H1 (cell line): ENCODE data around the gene RPS5. TPM values are rescaled to one million over a fixed set of nuclear protein-coding genes. Genes with fewer than 3 reads are reported as not detected.
A peak's percentile ranks its signal among the peaks of the same experiment; 100 is the strongest.

Experiments used
- CTCF ChIA-PET: fragments of 300-600 bp; sonication (Branson Sonifier 250); formaldehyde crosslinking; loops from one replicate; lab custom pipeline; 2021; ENCODE audit not compliant: partially characterized antibody; lab: Charles Lee
- POLR2A ChIA-PET: fragments of 300-600 bp; sonication (Branson Sonifier 250); formaldehyde crosslinking; loops from one replicate; lab custom pipeline; 2021; ENCODE audit warnings: inconsistent platforms; ENCODE audit not compliant: partially characterized antibody; lab: Charles Lee
- DNase-seq, 2 experiments: peaks; one replicate each; pipeline versions ENCODE4 v3.0.0 to v3.0.0-alpha.2; 2010 to 2022; ENCODE audit warnings: low spot score in 2 of 2, low read depth in 1 of 2, mixed read lengths in 1 of 2
- FAIRE-seq: peaks from 2 replicates; lab custom pipeline; 2011; peaks lifted over from hg19 to GRCh38; lab: Jason Lieb, UNC
- H2AFZ ChIP-seq: 2 replicates; pipeline ENCODE4 v1.8.1; 2012; ENCODE audit warnings: low read length, inconsistent platforms
- H2AK5ac ChIP-seq: 2 replicates; pipeline ENCODE4 v1.6.1; 2013; ENCODE audit warnings: low read depth, low read length
- H2BK120ac ChIP-seq: replicated peaks from 2 replicates; pipeline ENCODE3; 2013; ENCODE audit warnings: low read depth, low read length, inconsistent platforms
- H2BK12ac ChIP-seq: 2 replicates; pipeline ENCODE4 v1.6.1; 2013; ENCODE audit warnings: low read depth, low read length
- H2BK15ac ChIP-seq: 2 replicates; pipeline ENCODE4 v1.6.1; 2013; ENCODE audit warnings: low read length
- H2BK20ac ChIP-seq: 2 replicates; pipeline ENCODE4 v1.6.1; 2013; ENCODE audit warnings: low read length
- H2BK5ac ChIP-seq: 2 replicates; pipeline ENCODE4 v1.6.1; 2013; ENCODE audit warnings: low read depth, low read length
- H3K14ac ChIP-seq: 2 replicates; pipeline ENCODE4 v1.6.1; 2013; ENCODE audit warnings: inconsistent platforms; ENCODE audit not compliant: insufficient read length
- H3K18ac ChIP-seq: 2 replicates; pipeline ENCODE4 v1.6.1; 2013; ENCODE audit warnings: low read length; ENCODE audit errors: extremely low read depth
- H3K23ac ChIP-seq: 2 replicates; pipeline ENCODE4 v1.6.1; 2013; ENCODE audit warnings: inconsistent platforms; ENCODE audit not compliant: insufficient read length
- H3K23me2 ChIP-seq: 2 replicates; pipeline ENCODE4 v1.6.1; 2013; ENCODE audit warnings: low read depth, low read length
- H3K27ac ChIP-seq: 2 replicates; pipeline ENCODE4 v1.6.1; 2011; ENCODE audit warnings: low read depth, low read length, inconsistent platforms
- H3K27me3 ChIP-seq, 4 experiments: replicated peaks in 1 of 4; 1 replicate in 1 of 4; 2 replicates in 3 of 4; pipeline versions ENCODE4 v1.6.1 to v1.8.1; 2011 to 2013; ENCODE audit warnings: low read length in 3 of 4, mild to moderate bottlenecking in 3 of 4, inconsistent platforms in 2 of 4, mixed read lengths in 2 of 4, moderate library complexity in 1 of 4; ENCODE audit not compliant: control insufficient read depth in 3 of 4, insufficient read depth in 3 of 4; ENCODE audit errors: extremely low read depth in 1 of 4
- H3K36me3 ChIP-seq, 4 experiments: 2 replicates each; pipeline versions ENCODE4 v1.6.1 to v1.8.1; 2011 to 2013; ENCODE audit warnings: mild to moderate bottlenecking in 4 of 4, low read length in 3 of 4, moderate library complexity in 2 of 4, control low read depth in 1 of 4, inconsistent platforms in 1 of 4; ENCODE audit not compliant: insufficient read depth in 4 of 4, control insufficient read depth in 2 of 4
- H3K4ac ChIP-seq: replicated peaks from 2 replicates; pipeline ENCODE3; 2013; ENCODE audit warnings: low read length, low read depth, mixed read lengths, inconsistent platforms; ENCODE audit not compliant: insufficient read length
- H3K4me1 ChIP-seq, 4 experiments: replicated peaks in 1 of 4; 1 replicate in 1 of 4; 2 replicates in 3 of 4; pipeline versions ENCODE4 v1.6.1 to v1.8.1; 2011 to 2013; ENCODE audit warnings: low read length in 3 of 4, inconsistent platforms in 2 of 4, mixed read lengths in 1 of 4; ENCODE audit not compliant: insufficient read depth in 4 of 4, control insufficient read depth in 3 of 4
- H3K4me2 ChIP-seq, 2 experiments: 2 replicates each; pipeline versions ENCODE4 v1.6.1 to v1.8.1; 2011 to 2013; ENCODE audit warnings: low read depth in 2 of 2, low read length in 2 of 2, control low read depth in 1 of 2, inconsistent platforms in 1 of 2, mild to moderate bottlenecking in 1 of 2; ENCODE audit not compliant: insufficient read depth in 1 of 2
- H3K4me3 ChIP-seq, 4 experiments: fragments of 200-600, 300-600 bp in 1 of 4; sonication (generic), shearing (Covaris generic), sonication (Bioruptor Twin) in 1 of 4; 2 replicates each; pipeline versions ENCODE4 v1.5.1 to v1.8.1; 2011 to 2016; ENCODE audit warnings: low read length in 4 of 4, low read depth in 3 of 4, control low read depth in 2 of 4, inconsistent platforms in 2 of 4, mild to moderate bottlenecking in 2 of 4, mixed read lengths in 1 of 4, moderate library complexity in 1 of 4; ENCODE audit not compliant: insufficient read depth in 2 of 4; ENCODE audit errors: extremely low read depth in 1 of 4
- H3K56ac ChIP-seq: replicated peaks from 2 replicates; pipeline ENCODE3; 2013; ENCODE audit warnings: low read depth, mild to moderate bottlenecking, mixed read lengths, low read length, inconsistent platforms; ENCODE audit not compliant: insufficient read length
- H3K79me1 ChIP-seq: 2 replicates; pipeline ENCODE4 v1.6.1; 2013; ENCODE audit warnings: low read depth, low read length, control low read depth
- H3K79me2 ChIP-seq, 2 experiments: 2 replicates each; pipeline versions ENCODE4 v1.6.1 to v1.8.1; 2012 to 2013; ENCODE audit warnings: low read length in 2 of 2, mild to moderate bottlenecking in 2 of 2, inconsistent platforms in 1 of 2; ENCODE audit not compliant: insufficient read depth in 2 of 2, control insufficient read depth in 1 of 2
- H3K9ac ChIP-seq, 4 experiments: replicated peaks in 1 of 4; 1 replicate in 1 of 4; 2 replicates in 3 of 4; pipeline versions ENCODE4 v1.6.1 to v1.8.1; 2011 to 2013; ENCODE audit warnings: low read depth in 3 of 4, low read length in 3 of 4, control low read depth in 2 of 4, mild to moderate bottlenecking in 2 of 4, moderate library complexity in 2 of 4, inconsistent platforms in 1 of 4; ENCODE audit errors: extremely low read depth in 1 of 4
- H3K9me3 ChIP-seq, 2 experiments: 2 replicates each; pipeline versions ENCODE4 v1.6.1 to v1.8.1; 2012 to 2013; ENCODE audit warnings: mild to moderate bottlenecking in 2 of 2, moderate library complexity in 2 of 2, control low read depth in 1 of 2, inconsistent platforms in 1 of 2, low read depth in 1 of 2, low read length in 1 of 2, mixed read lengths in 1 of 2; ENCODE audit not compliant: insufficient read depth in 2 of 2
- H4K20me1 ChIP-seq, 2 experiments: replicated peaks in 1 of 2; 2 replicates each; pipeline versions ENCODE3 to v1.8.1; 2011 to 2013; ENCODE audit warnings: inconsistent platforms in 2 of 2, low read length in 2 of 2, mild to moderate bottlenecking in 1 of 2; ENCODE audit not compliant: insufficient read depth in 2 of 2, control insufficient read depth in 1 of 2
- H4K5ac ChIP-seq: 2 replicates; pipeline ENCODE4 v1.6.1; 2013; ENCODE audit warnings: low read length, low read depth, mixed read lengths, inconsistent platforms; ENCODE audit not compliant: insufficient read length
- H4K8ac ChIP-seq: 2 replicates; pipeline ENCODE4 v1.8.0; 2013; ENCODE audit warnings: mild to moderate bottlenecking, moderate library complexity, low read length, inconsistent platforms; ENCODE audit not compliant: insufficient read depth; ENCODE audit errors: extremely low read depth
- H4K91ac ChIP-seq: replicated peaks from 2 replicates; pipeline ENCODE3; 2013; ENCODE audit warnings: low read length, mixed read lengths, inconsistent platforms; ENCODE audit not compliant: insufficient read length
- ATF3 ChIP-seq: IDR thresholded peaks from 2 replicates; pipeline ENCODE4 v1.6.1; 2011; ENCODE audit warnings: low read depth, mild to moderate bottlenecking, low read length; ENCODE audit not compliant: insufficient read depth
- CBX8 ChIP-seq: fragments of 300-800, 300-1000 bp; sonication (generic); IDR thresholded peaks from 2 replicates; pipeline ENCODE4 v1.7.1; 2016; ENCODE audit warnings: low read depth, low read length, borderline replicate concordance
- KDM1A ChIP-seq: fragments of 200-600, 300-600 bp; sonication (generic); IDR thresholded peaks from 2 replicates; pipeline ENCODE4 v1.7.1; 2016; ENCODE audit warnings: mild to moderate bottlenecking, low read length, borderline replicate concordance
- MAFK ChIP-seq: IDR thresholded peaks from 2 replicates; pipeline ENCODE4 v1.6.1; 2012; ENCODE audit warnings: low read depth, mild to moderate bottlenecking, improper control_type of control experiment, low read length
- NRF1 ChIP-seq: IDR thresholded peaks from 2 replicates; pipeline ENCODE4 v1.6.1; 2011; ENCODE audit warnings: mild to moderate bottlenecking, low read depth, low read length, improper control_type of control experiment
- PHF8 ChIP-seq: fragments of 200-600 bp; sonication (generic); conservative IDR thresholded peaks from 2 replicates; pipeline ENCODE4 v1.7.1; 2012; ENCODE audit warnings: low read depth, mild to moderate bottlenecking, inconsistent platforms, low read length, moderate library complexity
- USF2 ChIP-seq: IDR thresholded peaks from 2 replicates; pipeline ENCODE4 v1.6.1; 2011; ENCODE audit warnings: low read length, improper control_type of control experiment
- WGBS, 2 experiments: shearing (Covaris generic) in 1 of 2; methylation state at CpG; one replicate each; pipeline versions ENCODE4 v1.1.6 to v1.1.7; 2013 to 2015; ENCODE audit warnings: low lambda C conversion rate in 2 of 2, mixed read lengths in 2 of 2, inconsistent platforms in 1 of 2, low coverage in 1 of 2, missing lambda C conversion rate in 1 of 2; ENCODE audit not compliant: insufficient replicate concordance in 2 of 2, insufficient coverage in 1 of 2, insufficient read length in 1 of 2; ENCODE audit errors: extremely low coverage in 1 of 2, missing lambda C conversion rate in 1 of 2; 5-methylcytosine and 5-hydroxymethylcytosine counted together
- polyA plus RNA-seq, 7 experiments: library from polyadenylated mRNA; depleted of rRNA in 3 of 7; stranded (reverse) in 5 of 7; unstranded in 2 of 7; fragments of >200 nt in 5 of 7; fragments of 200-250 nt in 2 of 7; gene quantifications; 1 replicate in 5 of 7; 2 replicates in 1 of 7; 4 replicates in 1 of 7; pipeline versions ENCODE4 v1.2.1 to v1.2.3, GENCODE V29; 2011 to 2013; ENCODE audit warnings: missing spikeins in 2 of 7, mixed read lengths in 2 of 7
- total RNA-seq: library from RNA; stranded (reverse); fragmentation: NEBNext Ultra II Directional; extraction: Animal tissue kit (Norgen Biotek cat#: 25700); gene quantifications from 2 replicates; pipeline ENCODE4 v1.2.1, GENCODE V29; 2021

RPS5 gene
- total and polyA plus RNA-seq, 2 of the 8 experiments (the other 6 are each of a cell fraction or from before 2014, with no cell fraction given) = 1,557 to 5,731 TPM

- Histone ChIP-seq H3K79me2 (no peaks in the 10 kb centered on the region), H3K56ac (no peak overlapping the region), H3K4me3 (peak overlapping the region; percentile 82 to 96 (median 90)), H2AK5ac (no peak overlapping the region), H3K27ac (no peak overlapping the region), H3K4me2 (peak overlapping the region; percentile 85 to 96), H3K27me3 (peaks cover 0 to 8% (median 2%) of the 10 kb centered on the region in 4 experiments; a peak in 4 of 7 replicates), H4K20me1 (no peaks in the 10 kb centered on the region), H3K79me1 (0 out of 2 replicates have a peak, but pooled peaks cover 2% of the 10 kb centered on the region), H3K4ac (no peak overlapping the region), H4K91ac (no peak overlapping the region), H3K9ac (no peak overlapping the region), H2BK12ac (no peak overlapping the region), H3K14ac (no peak overlapping the region), H3K4me1 (peaks cover 0 to 5% (median 3%) of the 10 kb centered on the region in 4 experiments; a peak in 4 of 7 replicates), H3K23me2 (peaks cover 9% of the 10 kb centered on the region; the same call in 1 of the 2 replicates), H2BK120ac (no peak overlapping the region), H3K23ac (no peak overlapping the region), H3K9me3 (peaks cover 14 to 21% of the 10 kb centered on the region in 2 experiments; a peak in 3 of 4 replicates), H2BK5ac (no peak overlapping the region; the same call in 1 of the 2 replicates), H2AFZ (no peak overlapping the region), H4K8ac (peak overlapping the region; percentile 58), H4K5ac (no peak overlapping the region), H2BK15ac (no peak overlapping the region), H3K18ac (peak overlapping the region; percentile 27; the same call in 1 of the 2 replicates), H2BK20ac (no peak overlapping the region), H3K36me3 (peaks cover 0 to 14% (median 9%) of the 10 kb centered on the region in 4 experiments; a peak in 5 of 8 replicates)
- ChIA-PET CTCF (no interaction called here), POLR2A (interaction anchor here (0.5 to 2.6 kb wide), 5 partner anchors 11 to 79 kb away, joined by 3 to 13 read pairs (median 3); partner anchors contain the start of genes ZBTB45, ZNF324B and ZNF584)
- WGBS, 2 experiments = 63% methylated on average over 22 of the region's 31 CpGs; no CpG with 5 or more reads in 1 of the 2 experiments
- FAIRE-seq (no peak), DNase-seq (no peak)
- no peak for TF ChIP-seq ATF3
- no peak for TF ChIP-seq USF2
- TF ChIP-seq NRF1 = no peak
- TF ChIP-seq CBX8 = no peak
- no peak for TF ChIP-seq KDM1A
- no peak; the same call in 1 of the 2 replicates for TF ChIP-seq PHF8
- no peak for TF ChIP-seq MAFK
Observed at GRCh38 chr19:58440556-58440955, 53.5 kb downstream of the RPS5 start.
